PC-3 (cell line): ENCODE measurements around the gene ELMOD3.

Experiments used
- CTCF ChIP-seq: fragments of 300-600 bp; sonication (generic); conservative IDR thresholded peaks from 2 replicates; pipeline ENCODE4 v1.5.1; 2017; ENCODE audit warnings: antibody characterized with exemption, low read depth, mild to moderate bottlenecking, low read length
- EZH2phosphoT487 ChIP-seq: fragments of 300-600 bp; sonication (generic); IDR thresholded peaks from 2 replicates; pipeline ENCODE4 v1.6.1; 2018; ENCODE audit warnings: mild to moderate bottlenecking, antibody characterized with exemption, low read length, borderline replicate concordance

GRCh38 chr2:85314884-85315242 lies 39.7 kb upstream of the ELMOD3 start:
- TF ChIP-seq CTCF, result no peak
- TF ChIP-seq EZH2phosphoT487, result no peak
